ENCODE results near the gene OLFML3. TPM values are rescaled to one million over a fixed set of nuclear protein-coding genes. Genes with fewer than 3 reads are reported as not detected.

OLFML3 gene
- total and polyA plus RNA-seq, 2 donors (not counting 3 experiments of a cell fraction or from before 2014, with no cell fraction given): 3.4 to 3.9 TPM

GRCh38 chr1:114023377-114023776, 44.1 kb downstream of the OLFML3 start:
- intact Hi-C loops (cut with micrococcal nuclease): no loop called here
- TF ChIP-seq GATA2 (IDR thresholded peaks at IDR 0.05; ENCODE audit: insufficient read depth, insufficient read length, low read depth, low read length) (no peak), POLR2A (IDR thresholded peaks at IDR 0.05; ENCODE audit: low read depth, low read length) (no peak), JUN (IDR thresholded peaks at IDR 0.05; ENCODE audit: borderline replicate concordance, insufficient read depth, insufficient read length, low read depth) (no peak), EZH2 (IDR thresholded peaks at IDR 0.05; ENCODE audit: borderline replicate concordance, low read depth, low read length, severe bottlenecking) (no peak), FOS (IDR thresholded peaks at IDR 0.05; ENCODE audit: borderline replicate concordance, insufficient read depth, low read length) (no peak), CTCF (IDR thresholded peaks at IDR 0.05; ENCODE audit: extremely low read depth in 1 of 2, insufficient read depth in 1 of 2, low read depth in 1 of 2, low read length in 2 of 2) (no peak), MYC (IDR thresholded peaks at IDR 0.05; ENCODE audit: low read depth, low read length) (no peak), MAX (IDR thresholded peaks at IDR 0.05; ENCODE audit: insufficient read depth, insufficient read length) (no peak), POLR2AphosphoS5 (IDR thresholded peaks at IDR 0.05; ENCODE audit: insufficient read depth, low read depth, low read length) (no peak)
- H2AFZ ChIP-seq (ENCODE audit: low read depth, low read length): no peak overlapping the region
- no peak overlapping the region for H3K4me3 ChIP-seq (replicated peaks in 1 of 3; ENCODE audit: insufficient read depth in 1 of 3, low read depth in 1 of 3, low read length in 3 of 3)
- no peaks in the 10 kb centered on the region for H3K79me2 ChIP-seq (ENCODE audit: control insufficient read depth, insufficient read depth, low read length)
- H3K27me3 ChIP-seq (ENCODE audit: control insufficient read depth in 2 of 2, insufficient read depth in 2 of 2, low read length in 2 of 2): peaks cover 0 to 2% of the 10 kb centered on the region in 2 experiments
- no peak overlapping the region for H3K4me2 ChIP-seq (ENCODE audit: insufficient read depth, low read length)
- no peak for FAIRE-seq
- POLR2A ChIA-PET: no interaction called here
- no peaks in the 10 kb centered on the region for H3K9me1 ChIP-seq (replicated peaks; ENCODE audit: control insufficient read depth, extremely low read depth, insufficient read depth, low read length)
- H3K27ac ChIP-seq (ENCODE audit: insufficient read depth, low read depth, low read length): no peak overlapping the region
- H3K36me3 ChIP-seq (ENCODE audit: control insufficient read depth in 2 of 2, extremely low read depth in 1 of 2, insufficient read depth in 2 of 2, low read length in 2 of 2): no peaks in the 10 kb centered on the region
- no peak for DNase-seq (ENCODE audit: low read depth, low spot score)
- CTCF ChIA-PET: interaction anchor here (2.0 kb wide), 1 partner anchor 260 kb away, joined by 6 read pairs; no protein-coding TSS in a partner anchor
- H4K20me1 ChIP-seq (replicated peaks; ENCODE audit: control insufficient read depth, extremely low read depth, insufficient read depth, low read length): no peaks in the 10 kb centered on the region
- dilution Hi-C loops (cut with MboI; ENCODE audit: extremely low pct_ligation_motif_present, low sequenced_read_pairs): no loop called here
- no TSS peak for BruUV-seq (replicated peaks)
- H3K4me1 ChIP-seq (ENCODE audit: control insufficient read depth, extremely low read depth, insufficient read depth, low read length): no peaks in the 10 kb centered on the region
- no peaks in the 10 kb centered on the region for H3K9me3 ChIP-seq (replicated peaks; ENCODE audit: control insufficient read depth, insufficient read depth, low read length)
- no peak overlapping the region for H3K9ac ChIP-seq (replicated peaks; ENCODE audit: extremely low read depth, insufficient read depth, low read length)
